Natural killer cell (primary cell): ENCODE results near the gene DGLUCY. TPM values are rescaled to one million over a fixed set of nuclear protein-coding genes. Genes with fewer than 3 reads are reported as not detected.
"Not testable (repeated sequence)": the region's sequence is repeated elsewhere in the genome, so short reads cannot be mapped to it uniquely, and the experiment has no call there.

Source experiments
- ATAC-seq, 3 donors: fragments of 150-1000 bp in 2 of 3; fragments of 200-7000 bp in 1 of 3; cut with Tn5 transposase; 1 replicate in 1 of 3; 2 replicates in 2 of 3; pipeline ENCODE4 v1.10.0; 2021; ENCODE audit warnings: mild to moderate bottlenecking in 2 of 3, moderate library complexity in 2 of 3
- DNase-seq, 2 donors: peaks; one replicate each; pipeline versions ENCODE4 v3.0.0 to v3.0.0-alpha.2; 2013 to 2021; ENCODE audit warnings: mixed read lengths in 1 of 2
- H3K27ac ChIP-seq: one replicate; pipeline ENCODE4 v1.5.1; 2013; ENCODE audit warnings: mild to moderate bottlenecking, low read length
- H3K27me3 ChIP-seq: one replicate; pipeline ENCODE4 v1.6.1; 2013; ENCODE audit warnings: low read length; ENCODE audit not compliant: control insufficient read depth, insufficient read depth
- H3K36me3 ChIP-seq: one replicate; pipeline ENCODE4 v1.6.1; 2013; ENCODE audit warnings: low read length; ENCODE audit not compliant: control insufficient read depth, insufficient read depth
- H3K4me1 ChIP-seq: one replicate; pipeline ENCODE4 v1.6.1; 2013; ENCODE audit warnings: low read length; ENCODE audit not compliant: control insufficient read depth, insufficient read depth
- H3K4me3 ChIP-seq: one replicate; pipeline ENCODE4 v1.5.1; 2013; ENCODE audit warnings: low read length
- H3K9me3 ChIP-seq: one replicate; pipeline ENCODE4 v1.6.1; 2013; ENCODE audit warnings: low read length; ENCODE audit not compliant: control insufficient read depth, insufficient read depth
- H3K27ac Mint-ChIP-seq, 2 donors: one replicate each; pipeline ENCODE4 v1.8.0; 2022; ENCODE audit warnings: mild to moderate bottlenecking in 2 of 2, mixed read lengths in 2 of 2, moderate library complexity in 1 of 2
- H3K27me3 Mint-ChIP-seq, 2 donors: one replicate each; pipeline ENCODE4 v1.8.0; 2022; ENCODE audit warnings: low read depth in 2 of 2, mixed read lengths in 2 of 2
- H3K36me3 Mint-ChIP-seq: one replicate; pipeline ENCODE4 v1.8.0; 2022; ENCODE audit warnings: mixed read lengths
- H3K4me1 Mint-ChIP-seq, 2 donors: one replicate each; pipeline ENCODE4 v1.8.0; 2022; ENCODE audit warnings: mixed read lengths in 2 of 2
- H3K4me3 Mint-ChIP-seq: one replicate; pipeline ENCODE4 v1.8.0; 2022; ENCODE audit warnings: mild to moderate bottlenecking, moderate library complexity, mixed read lengths
- H3K9me3 Mint-ChIP-seq, 2 donors: one replicate each; pipeline ENCODE4 v1.8.0; 2022; ENCODE audit warnings: mixed read lengths in 2 of 2
- WGBS: methylation state at CpG from one replicate; pipeline ENCODE4 v1.1.7; 2013; ENCODE audit warnings: missing lambda C conversion rate; ENCODE audit not compliant: insufficient coverage; 5-methylcytosine and 5-hydroxymethylcytosine counted together
- intact Hi-C: fragments of 100-400 bp; cut with micrococcal nuclease; formaldehyde crosslinking; loops from one replicate; pipeline ENCODE4 v1.14.2; 2022
- total RNA-seq, 4 donors: library from RNA; stranded (reverse); fragments of 120-200 nt in 1 of 4; gene quantifications; one replicate each; pipeline versions ENCODE4 v1.2.3 to v1.2.4, GENCODE V29; 2013 to 2022
- TF ChIP-seq, protein P1 (sequence below): fragments of 200-600 bp; IDR thresholded peaks from one replicate; pipeline ENCODE4 v1.8.0; 2022; ENCODE audit warnings: antibody characterized with exemption

DGLUCY gene
- total RNA-seq, 3 donors from 2014 or later (not counting 1 experiment from before 2014, with no cell fraction given), result 108 to 142 (median 110) TPM

GRCh38 chr14:91221270-91221669 lies 107.4 kb downstream of the DGLUCY start:
- H3K27me3 ChIP-seq, result no peaks in the 10 kb centered on the region
- no peak for ATAC-seq
- no peak overlapping the region for H3K4me3 ChIP-seq
- H3K9me3 ChIP-seq, result no peaks in the 10 kb centered on the region
- H3K36me3 ChIP-seq, result peaks cover 21% of the 10 kb centered on the region
- WGBS, result 96% methylated on average over 1 of the region's 1 CpG
- no peaks in the 10 kb centered on the region for H3K9me3 Mint-ChIP-seq
- no peak overlapping the region for H3K27ac ChIP-seq
- H3K4me1 ChIP-seq, result peaks cover 47% of the 10 kb centered on the region
- H3K4me1 Mint-ChIP-seq, result peaks cover 47 to 53% of the 10 kb centered on the region in 2 donors
- DNase-seq, result no peak
- H3K27ac Mint-ChIP-seq, result peak overlapping the region; percentile 83 to 87
- TF ChIP-seq, protein P1, sequence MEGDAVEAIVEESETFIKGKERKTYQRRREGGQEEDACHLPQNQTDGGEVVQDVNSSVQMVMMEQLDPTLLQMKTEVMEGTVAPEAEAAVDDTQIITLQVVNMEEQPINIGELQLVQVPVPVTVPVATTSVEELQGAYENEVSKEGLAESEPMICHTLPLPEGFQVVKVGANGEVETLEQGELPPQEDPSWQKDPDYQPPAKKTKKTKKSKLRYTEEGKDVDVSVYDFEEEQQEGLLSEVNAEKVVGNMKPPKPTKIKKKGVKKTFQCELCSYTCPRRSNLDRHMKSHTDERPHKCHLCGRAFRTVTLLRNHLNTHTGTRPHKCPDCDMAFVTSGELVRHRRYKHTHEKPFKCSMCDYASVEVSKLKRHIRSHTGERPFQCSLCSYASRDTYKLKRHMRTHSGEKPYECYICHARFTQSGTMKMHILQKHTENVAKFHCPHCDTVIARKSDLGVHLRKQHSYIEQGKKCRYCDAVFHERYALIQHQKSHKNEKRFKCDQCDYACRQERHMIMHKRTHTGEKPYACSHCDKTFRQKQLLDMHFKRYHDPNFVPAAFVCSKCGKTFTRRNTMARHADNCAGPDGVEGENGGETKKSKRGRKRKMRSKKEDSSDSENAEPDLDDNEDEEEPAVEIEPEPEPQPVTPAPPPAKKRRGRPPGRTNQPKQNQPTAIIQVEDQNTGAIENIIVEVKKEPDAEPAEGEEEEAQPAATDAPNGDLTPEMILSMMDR, result no peak
- peak overlapping the region; percentile 62 for H3K4me3 Mint-ChIP-seq
- H3K36me3 Mint-ChIP-seq, result peaks cover 7% of the 10 kb centered on the region
- H3K27me3 Mint-ChIP-seq, result no peaks in the 10 kb centered on the region
- intact Hi-C loops, result no loop called here

GRCh38 chr14:91223028-91223783 lies 109.3 kb downstream of the DGLUCY start:
- Mint-ChIP-seq H3K36me3 (peaks cover 7% of the 10 kb centered on the region), H3K4me3 (peak overlapping the region; percentile 54), H3K27ac (peak overlapping the region; percentile 83 to 87), H3K4me1 (peaks cover 67% of the 10 kb centered on the region in 2 donors), H3K9me3 (no peaks in the 10 kb centered on the region), H3K27me3 (no peaks in the 10 kb centered on the region)
- no peaks in the 10 kb centered on the region for H3K9me3 ChIP-seq
- peaks cover 66% of the 10 kb centered on the region for H3K4me1 ChIP-seq
- H3K27ac ChIP-seq, result peak overlapping the region; percentile 8
- DNase-seq (no peak), ATAC-seq (peak; percentile 41 to 58 (median 53))
- TF ChIP-seq, protein P1, result no peak
- WGBS, result no CpG with 5 or more reads among the region's 1 CpG
- intact Hi-C loops, result no loop called here
- H3K36me3 ChIP-seq, result peaks cover 8% of the 10 kb centered on the region
- H3K4me3 ChIP-seq, result no peak overlapping the region
- H3K27me3 ChIP-seq, result no peaks in the 10 kb centered on the region

- peaks cover 7% of the 10 kb centered on the region for H3K36me3 Mint-ChIP-seq
Measured at GRCh38 chr14:91225025-91225424, 111.2 kb downstream of the DGLUCY start.

GRCh38 chr14:91226360-91226759 lies 112.5 kb downstream of the DGLUCY start:
- Mint-ChIP-seq H3K4me1 (peaks cover 85 to 93% of the 10 kb centered on the region in 2 donors), H3K4me3 (peak overlapping the region; percentile 84), H3K27ac (peak overlapping the region; percentile 98 to 100)
- H3K4me1 ChIP-seq, result peaks cover 94% of the 10 kb centered on the region
- intact Hi-C loops, result loop anchor here (5.0 kb wide), 2 partner anchors 151 to 191 kb away; partner anchors contain the start of gene CCDC88C
- not testable (repeated sequence) for ATAC-seq, H3K27me3 ChIP-seq, H3K36me3 ChIP-seq, H3K36me3 Mint-ChIP-seq, H3K27me3 Mint-ChIP-seq, H3K4me3 ChIP-seq, H3K9me3 Mint-ChIP-seq, H3K9me3 ChIP-seq
- WGBS, result 18% methylated on average over 4 of the region's 4 CpGs
- H3K27ac ChIP-seq, result peak overlapping the region; percentile 90
- peak in 1 of 2 donors; percentile 41 for DNase-seq

More at GRCh38 chr14:91225025-91225424, 111.2 kb downstream of the DGLUCY start:
- WGBS, result 86% methylated on average over 7 of the region's 7 CpGs
- H3K4me1 Mint-ChIP-seq, result peaks cover 85% of the 10 kb centered on the region in 2 donors
- H3K27me3 Mint-ChIP-seq, result no peaks in the 10 kb centered on the region
- Histone ChIP-seq H3K4me3 (no peak overlapping the region), H3K27ac (peak overlapping the region; percentile 20), H3K36me3 (peaks cover 2% of the 10 kb centered on the region), H3K4me1 (peaks cover 84% of the 10 kb centered on the region), H3K27me3 (no peaks in the 10 kb centered on the region), H3K9me3 (no peaks in the 10 kb centered on the region)
- no peak for ATAC-seq
- intact Hi-C loops, result loop anchor here (5.0 kb wide), 2 partner anchors 152 to 192 kb away; partner anchors contain the start of gene CCDC88C
- TF ChIP-seq, protein P1, result no peak
- peak overlapping the region; percentile 98 to 100 for H3K27ac Mint-ChIP-seq
- no peaks in the 10 kb centered on the region for H3K9me3 Mint-ChIP-seq
- DNase-seq, result no peak
- peak overlapping the region; percentile 84 for H3K4me3 Mint-ChIP-seq
